DOHH2 (cell line): ENCODE data around the gene FBXO48.

Experiments
- H3F3A ChIP-seq: fragments of 200-600 bp; sonication (generic), shearing (Covaris generic); 2 replicates; pipeline ENCODE4 v1.6.0; 2016; ENCODE audit warnings: antibody characterized with exemption, mild to moderate bottlenecking; ENCODE audit not compliant: control insufficient read depth, insufficient read depth
- H3K27ac ChIP-seq: fragments of 200-600 bp; sonication (generic); 2 replicates; pipeline ENCODE4 v1.5.1; 2014; ENCODE audit warnings: low read depth, mild to moderate bottlenecking, low read length, moderate library complexity
- H3K27me3 ChIP-seq: fragments of 200-600 bp; sonication (generic); 2 replicates; pipeline ENCODE4 v1.6.1; 2014; ENCODE audit warnings: mild to moderate bottlenecking, low read length, mixed read lengths; ENCODE audit not compliant: control insufficient read depth
- H3K36me3 ChIP-seq: fragments of 200-600 bp; sonication (generic); 2 replicates; pipeline ENCODE4 v1.6.1; 2014; ENCODE audit warnings: mild to moderate bottlenecking, low read length, moderate library complexity, mixed read lengths; ENCODE audit not compliant: control insufficient read depth
- H3K4me1 ChIP-seq: fragments of 200-600 bp; sonication (generic); 2 replicates; pipeline ENCODE4 v1.6.1; 2014; ENCODE audit warnings: mild to moderate bottlenecking, low read length, mixed read lengths; ENCODE audit not compliant: control insufficient read depth
- H3K4me2 ChIP-seq: fragments of 200-600 bp; sonication (generic); 2 replicates; pipeline ENCODE4 v1.6.0; 2014; ENCODE audit warnings: mild to moderate bottlenecking, low read length, moderate library complexity
- H3K4me3 ChIP-seq: fragments of 200-600 bp; sonication (generic); 2 replicates; pipeline ENCODE4 v1.5.1; 2014; ENCODE audit warnings: mild to moderate bottlenecking, low read length, mixed read lengths
- H3K79me2 ChIP-seq: fragments of 200-600 bp; sonication (generic); 2 replicates; pipeline ENCODE4 v1.6.1; 2014; ENCODE audit warnings: mild to moderate bottlenecking, low read length, mixed read lengths; ENCODE audit not compliant: control insufficient read depth
- H3K9me2 ChIP-seq: fragments of 200-600 bp; sonication (generic); replicated peaks from 2 replicates; pipeline ENCODE4 v1.6.1; 2014; ENCODE audit warnings: mild to moderate bottlenecking, low read length, mixed read lengths; ENCODE audit not compliant: control insufficient read depth
- H3K9me3 ChIP-seq: fragments of 200-600 bp; sonication (generic); 2 replicates; pipeline ENCODE4 v1.6.1; 2014; ENCODE audit warnings: antibody characterized with exemption, low read length, mixed read lengths; ENCODE audit not compliant: control insufficient read depth, insufficient read depth
- H4K20me1 ChIP-seq: fragments of 200-600 bp; sonication (generic); 2 replicates; pipeline ENCODE4 v1.6.0; 2014; ENCODE audit warnings: low read depth, mild to moderate bottlenecking, antibody characterized with exemption, low read length, moderate library complexity; ENCODE audit not compliant: control insufficient read depth, insufficient read depth
- EZH2phosphoT487 ChIP-seq: fragments of 200-600 bp; sonication (generic); IDR thresholded peaks from 2 replicates; pipeline ENCODE4 v1.6.1; 2017; ENCODE audit warnings: borderline replicate concordance, mild to moderate bottlenecking, antibody characterized with exemption, low read length, moderate library complexity, mixed read lengths
- TF ChIP-seq, protein P1 (sequence below): fragments of 200-600 bp; sonication (generic); IDR thresholded peaks from one replicate; pipeline ENCODE4 v1.5.1; 2014; ENCODE audit warnings: antibody characterized with exemption, mild to moderate bottlenecking, low read depth, low read length; ENCODE audit not compliant: poor library complexity, severe bottlenecking

Gene FBXO48

DNA sequence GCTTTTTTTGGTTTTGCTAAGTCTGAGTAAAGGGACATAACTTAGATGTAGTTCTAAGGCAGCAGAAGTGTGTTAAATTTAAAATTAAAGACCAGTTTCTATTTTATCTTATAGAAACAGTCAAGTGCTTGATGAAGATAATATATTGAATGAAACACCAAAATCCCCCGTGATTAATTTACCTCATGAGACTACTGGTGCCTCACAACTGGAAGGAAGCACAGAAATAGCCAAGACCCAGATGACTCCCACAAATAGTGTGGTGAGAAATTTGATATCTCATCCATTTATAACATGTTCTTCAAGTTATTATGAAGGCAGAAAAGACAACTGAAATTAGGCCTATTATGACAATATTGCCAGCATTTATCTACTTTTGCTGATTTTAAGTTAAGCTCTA lies 45.9 kb upstream of the FBXO48 start:
- H3K27me3 ChIP-seq = no peaks in the 10 kb centered on the region
- no peaks in the 10 kb centered on the region for H3K4me1 ChIP-seq
- H4K20me1 ChIP-seq = no peaks in the 10 kb centered on the region
- H3F3A ChIP-seq = no peaks in the 10 kb centered on the region; the same call in 1 of the 2 replicates
- H3K9me3 ChIP-seq = no peaks in the 10 kb centered on the region
- no peak overlapping the region for H3K4me2 ChIP-seq
- H3K9me2 ChIP-seq = no peaks in the 10 kb centered on the region
- TF ChIP-seq, protein P1, sequence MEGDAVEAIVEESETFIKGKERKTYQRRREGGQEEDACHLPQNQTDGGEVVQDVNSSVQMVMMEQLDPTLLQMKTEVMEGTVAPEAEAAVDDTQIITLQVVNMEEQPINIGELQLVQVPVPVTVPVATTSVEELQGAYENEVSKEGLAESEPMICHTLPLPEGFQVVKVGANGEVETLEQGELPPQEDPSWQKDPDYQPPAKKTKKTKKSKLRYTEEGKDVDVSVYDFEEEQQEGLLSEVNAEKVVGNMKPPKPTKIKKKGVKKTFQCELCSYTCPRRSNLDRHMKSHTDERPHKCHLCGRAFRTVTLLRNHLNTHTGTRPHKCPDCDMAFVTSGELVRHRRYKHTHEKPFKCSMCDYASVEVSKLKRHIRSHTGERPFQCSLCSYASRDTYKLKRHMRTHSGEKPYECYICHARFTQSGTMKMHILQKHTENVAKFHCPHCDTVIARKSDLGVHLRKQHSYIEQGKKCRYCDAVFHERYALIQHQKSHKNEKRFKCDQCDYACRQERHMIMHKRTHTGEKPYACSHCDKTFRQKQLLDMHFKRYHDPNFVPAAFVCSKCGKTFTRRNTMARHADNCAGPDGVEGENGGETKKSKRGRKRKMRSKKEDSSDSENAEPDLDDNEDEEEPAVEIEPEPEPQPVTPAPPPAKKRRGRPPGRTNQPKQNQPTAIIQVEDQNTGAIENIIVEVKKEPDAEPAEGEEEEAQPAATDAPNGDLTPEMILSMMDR = no peak
- no peak for TF ChIP-seq EZH2phosphoT487
- H3K4me3 ChIP-seq = no peak overlapping the region
- H3K27ac ChIP-seq = no peak overlapping the region
- H3K79me2 ChIP-seq = no peaks in the 10 kb centered on the region
- peaks cover 3% of the 10 kb centered on the region; the same call in 1 of the 2 replicates for H3K36me3 ChIP-seq

DNA sequence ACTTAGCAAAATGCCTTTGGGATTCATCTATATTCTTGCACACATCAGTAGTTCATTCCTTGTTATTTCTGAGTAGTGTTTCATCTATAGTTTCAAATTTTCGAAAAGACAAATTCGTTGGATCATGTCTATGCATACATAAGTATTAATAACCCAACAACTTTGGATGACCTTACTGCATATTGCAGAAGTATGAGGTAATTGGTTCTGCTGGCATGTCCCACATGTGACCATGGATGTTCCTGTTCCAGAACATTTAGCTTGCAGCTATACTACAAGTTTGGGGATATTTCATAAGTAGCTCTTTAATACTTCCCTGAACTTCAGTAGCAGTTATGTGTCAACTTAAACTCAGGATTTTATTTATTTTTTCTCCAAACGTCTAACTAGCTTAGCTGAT lies 45.2 kb upstream of the FBXO48 start:
- H3K27ac ChIP-seq = no peak overlapping the region
- H3K4me1 ChIP-seq = no peaks in the 10 kb centered on the region
- no peaks in the 10 kb centered on the region for H3K9me2 ChIP-seq
- no peaks in the 10 kb centered on the region; the same call in 1 of the 2 replicates for H3F3A ChIP-seq
- no peaks in the 10 kb centered on the region for H4K20me1 ChIP-seq
- H3K79me2 ChIP-seq = no peaks in the 10 kb centered on the region
- H3K36me3 ChIP-seq = peaks cover 3% of the 10 kb centered on the region; the same call in 1 of the 2 replicates
- TF ChIP-seq EZH2phosphoT487 = no peak
- TF ChIP-seq, protein P1 = no peak
- H3K4me2 ChIP-seq = no peak overlapping the region
- H3K27me3 ChIP-seq = no peaks in the 10 kb centered on the region
- no peaks in the 10 kb centered on the region for H3K9me3 ChIP-seq
- no peak overlapping the region for H3K4me3 ChIP-seq

DNA sequence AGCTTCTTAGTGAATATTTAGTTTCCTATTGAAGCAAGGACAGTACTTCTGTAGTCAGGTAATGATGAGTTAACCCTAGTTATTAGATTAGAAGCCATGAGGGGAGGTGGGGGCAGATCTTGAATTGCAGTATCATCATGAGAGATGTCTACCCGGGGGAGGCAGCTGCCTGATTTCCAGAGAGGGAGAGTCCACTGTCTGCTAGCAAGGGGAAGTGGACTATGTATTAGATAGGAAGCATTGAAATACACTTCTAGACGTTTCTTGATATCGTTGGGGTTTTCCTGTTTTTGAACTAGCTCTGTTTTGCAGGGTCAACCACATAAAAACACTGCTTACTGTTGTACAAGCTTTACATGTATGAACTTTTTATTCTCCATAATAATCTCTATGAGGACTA lies 39.1 kb upstream of the FBXO48 start:
- Histone ChIP-seq H3K9me3 (no peaks in the 10 kb centered on the region), H3F3A (no peaks in the 10 kb centered on the region), H3K9me2 (no peaks in the 10 kb centered on the region), H3K4me1 (no peaks in the 10 kb centered on the region), H3K4me2 (no peak overlapping the region), H4K20me1 (no peaks in the 10 kb centered on the region), H3K36me3 (peaks cover 3% of the 10 kb centered on the region; the same call in 1 of the 2 replicates), H3K4me3 (no peak overlapping the region), H3K79me2 (no peaks in the 10 kb centered on the region), H3K27me3 (no peaks in the 10 kb centered on the region), H3K27ac (no peak overlapping the region)
- TF ChIP-seq, protein P1 = no peak
- TF ChIP-seq EZH2phosphoT487 = no peak
